Erythroblast (primary cell): ENCODE measurements around the gene L3MBTL4.
"Not testable (repeated sequence)": the region's sequence is repeated elsewhere in the genome, so short reads cannot be mapped to it uniquely, and the experiment has no call there.

Experiments
- DNase-seq, 2 experiments: peaks; one replicate each; lab custom pipeline; 2025; lab: John Stamatoyannopoulos, UW
- GATA1 ChIP-seq: IDR thresholded peaks from 2 replicates; pipeline ENCODE4 v1.6.1; 2011; ENCODE audit warnings: low read depth, mild to moderate bottlenecking, control low read depth, low read length, moderate library complexity
- POLR2A ChIP-seq: IDR thresholded peaks from 2 replicates; pipeline ENCODE4 v1.6.1; 2011; ENCODE audit warnings: mild to moderate bottlenecking, low read length

Gene L3MBTL4

DNA sequence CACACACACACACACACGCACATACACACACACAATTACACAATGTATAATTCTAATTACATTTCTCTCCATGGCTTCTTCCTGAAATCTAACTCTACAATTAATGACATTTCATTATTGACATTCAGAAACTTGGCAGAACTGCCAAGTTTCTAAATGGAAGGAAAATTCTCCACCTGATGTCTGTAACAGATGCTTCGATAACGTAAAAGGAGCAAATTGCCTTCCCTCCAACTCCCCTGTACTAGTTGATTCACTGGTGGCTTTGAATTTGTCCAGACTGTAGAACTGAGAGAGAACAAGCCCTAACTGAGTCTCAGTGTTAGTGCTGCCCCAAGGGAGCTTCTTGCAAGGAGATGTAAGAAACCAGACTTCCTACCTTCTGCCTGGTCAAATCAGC lies 264.3 kb downstream of the L3MBTL4 start:
- DNase-seq, result no peak
- TF ChIP-seq GATA1, result no peak

DNA sequence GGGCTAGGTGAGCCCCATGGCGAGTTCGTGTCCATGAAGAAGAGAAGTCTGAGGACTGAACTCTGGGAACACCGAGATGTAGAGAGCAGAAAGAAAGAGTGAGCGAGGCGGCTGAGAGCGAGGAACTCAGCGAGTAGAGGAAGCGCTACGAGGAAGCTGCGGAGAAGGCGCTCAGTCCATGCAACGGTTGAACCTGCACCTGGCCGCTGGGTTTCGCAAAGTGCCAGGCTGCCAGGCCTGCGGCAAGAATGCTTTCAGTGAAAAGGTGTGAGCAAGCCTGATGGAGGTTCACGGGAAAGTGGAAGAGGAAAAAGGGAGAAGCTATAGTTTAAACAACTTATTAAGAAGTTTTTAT lies 268.4 kb downstream of the L3MBTL4 start:
- TF ChIP-seq GATA1 (no peak), POLR2A (no peak)

DNA sequence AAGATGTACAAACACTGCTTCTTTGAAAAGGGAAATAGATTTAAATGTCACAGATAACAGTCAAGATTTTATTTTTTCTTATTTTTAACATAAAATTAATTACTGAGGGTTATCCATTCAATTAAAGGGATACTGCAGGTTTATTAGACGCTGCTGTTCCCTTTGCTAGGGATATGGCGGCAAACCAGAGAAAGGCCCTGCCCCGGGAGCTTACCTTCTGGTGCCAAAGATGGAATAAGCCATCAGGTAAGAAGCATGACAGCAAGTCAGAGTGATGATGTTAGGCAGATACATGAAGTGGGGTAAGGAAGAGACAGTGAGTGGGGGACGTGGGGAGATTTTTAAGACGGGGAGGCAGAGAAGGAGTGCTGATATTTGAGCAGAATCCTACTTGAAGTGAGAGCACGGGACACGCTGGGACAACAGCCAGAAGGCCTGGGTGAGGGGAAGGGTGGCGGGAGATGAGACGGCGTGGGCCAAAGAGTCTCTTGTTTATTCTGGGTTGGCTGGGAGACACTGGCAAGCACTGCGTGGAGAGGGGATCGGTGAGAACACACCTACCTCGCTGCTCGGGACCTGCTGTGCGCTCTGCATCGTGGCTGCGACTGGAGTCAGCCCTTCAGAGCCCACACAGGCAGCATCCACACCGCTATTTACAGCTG lies 268.9 kb downstream of the L3MBTL4 start:
- DNase-seq, result no peak
- TF ChIP-seq GATA1, result no peak
- TF ChIP-seq POLR2A, result no peak

More for the DNA sequence above, 268.4 kb downstream of the L3MBTL4 start:
- no peak for DNase-seq

DNA sequence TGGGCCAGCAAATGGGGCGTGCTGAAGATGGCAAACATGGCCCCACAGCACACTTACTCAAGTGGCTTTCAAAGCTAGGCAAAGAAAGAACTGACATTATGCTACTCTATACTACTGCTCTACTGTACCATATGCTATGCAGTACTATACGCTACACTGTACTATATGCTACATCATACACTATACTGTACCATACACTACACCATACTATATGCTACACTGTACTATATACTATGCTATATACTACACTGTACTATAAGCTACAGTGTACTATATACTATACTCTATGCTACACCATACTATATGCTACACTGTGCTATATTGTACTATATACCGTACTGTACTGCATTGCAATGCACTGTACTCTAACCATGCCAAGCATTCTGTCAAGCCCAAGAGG lies 275.7 kb downstream of the L3MBTL4 start:
- TF ChIP-seq GATA1 (no peak), POLR2A (no peak)
- DNase-seq, result no peak

DNA sequence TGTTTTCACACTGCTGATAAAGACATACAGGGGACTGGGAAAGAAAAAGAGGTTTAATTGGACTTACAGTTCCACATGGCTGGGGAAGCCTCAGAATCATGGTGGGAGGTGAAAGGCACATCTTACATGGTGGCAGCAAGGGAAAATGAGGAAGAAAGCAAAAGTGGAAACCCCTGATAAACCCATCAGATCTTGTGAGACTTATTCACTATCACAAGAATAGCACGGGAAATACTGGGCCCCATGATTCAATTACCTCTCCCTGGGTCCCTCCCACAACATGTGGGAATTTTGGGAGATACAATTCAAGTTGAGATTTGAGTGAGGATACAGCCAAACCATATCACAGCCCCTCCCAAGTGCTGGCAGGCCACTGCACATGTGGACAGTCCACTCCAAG lies 278.8 kb downstream of the L3MBTL4 start:
- DNase-seq, result not testable (repeated sequence)

DNA sequence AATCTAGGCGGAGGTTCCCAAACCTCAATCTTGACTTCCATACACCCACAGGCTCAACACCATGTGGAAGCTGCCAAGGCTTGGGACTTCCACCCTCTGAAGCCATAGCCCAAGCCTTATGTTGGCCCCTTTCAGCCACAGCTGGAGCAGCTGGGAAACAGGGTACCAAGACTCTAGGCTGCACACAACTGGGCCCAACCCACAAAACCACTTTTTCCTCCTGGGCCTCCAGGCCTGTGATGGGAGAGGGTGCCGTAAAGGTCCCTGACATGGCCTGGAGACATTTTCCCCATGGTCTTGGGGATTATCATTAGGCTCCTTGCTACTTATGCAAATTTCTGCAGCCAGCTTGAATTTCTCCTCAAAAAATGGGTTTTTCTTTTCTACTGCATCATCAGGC lies 279.7 kb downstream of the L3MBTL4 start:
- DNase-seq, result not testable (repeated sequence)

DNA sequence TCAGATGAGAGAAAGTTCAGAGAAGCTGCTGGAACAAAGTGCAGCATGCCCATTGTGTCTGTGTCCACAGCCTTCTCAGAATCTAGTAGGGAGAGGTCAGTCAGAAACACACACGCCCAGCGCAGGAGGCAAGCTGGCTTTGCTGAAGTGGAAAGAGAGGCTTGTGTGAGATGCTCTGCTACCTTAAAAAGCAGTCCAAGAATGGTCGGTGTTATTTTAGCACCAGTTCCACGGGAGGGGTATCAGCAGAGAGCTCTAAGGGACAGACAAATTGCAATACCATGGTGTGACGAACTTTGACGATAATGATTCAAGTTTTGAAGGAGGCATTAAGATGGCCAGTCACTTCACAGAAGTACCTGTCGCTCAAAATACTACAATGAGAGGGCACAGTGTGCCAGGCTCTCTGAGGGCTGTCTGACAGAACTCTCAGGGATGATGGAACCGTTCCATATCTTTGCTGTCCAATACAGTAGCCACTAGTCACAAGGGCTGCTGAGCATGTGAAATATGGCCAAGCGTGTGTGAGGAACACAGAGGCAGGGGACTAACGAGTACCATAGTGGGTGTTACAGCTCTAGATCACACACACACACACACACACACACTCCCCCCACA lies 281.9 kb downstream of the L3MBTL4 start:
- TF ChIP-seq GATA1 (no peak), POLR2A (no peak)
- DNase-seq, result no peak

DNA sequence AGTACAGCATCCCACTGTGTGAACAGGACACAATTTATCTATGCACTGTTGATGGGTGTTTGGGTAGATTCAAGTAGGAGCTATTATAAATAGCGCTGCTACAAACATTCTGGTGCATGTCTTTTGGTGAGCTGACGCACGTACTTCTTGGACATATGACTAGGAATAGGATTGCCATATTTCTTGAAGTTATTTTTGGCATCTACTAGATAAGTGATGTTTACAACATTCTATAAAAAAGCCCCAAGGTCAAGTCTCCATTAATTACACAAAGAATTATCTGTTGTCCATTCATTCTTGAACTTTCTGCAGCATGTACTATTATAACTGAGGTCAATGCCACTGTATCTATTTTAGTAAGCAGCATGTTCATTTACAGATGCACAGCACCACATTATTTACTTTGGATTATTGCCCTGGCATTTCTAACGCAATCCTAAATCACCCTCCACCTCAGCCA lies 293.9 kb downstream of the L3MBTL4 start:
- no peak for TF ChIP-seq GATA1
- TF ChIP-seq POLR2A, result no peak
- no peak for DNase-seq

DNA sequence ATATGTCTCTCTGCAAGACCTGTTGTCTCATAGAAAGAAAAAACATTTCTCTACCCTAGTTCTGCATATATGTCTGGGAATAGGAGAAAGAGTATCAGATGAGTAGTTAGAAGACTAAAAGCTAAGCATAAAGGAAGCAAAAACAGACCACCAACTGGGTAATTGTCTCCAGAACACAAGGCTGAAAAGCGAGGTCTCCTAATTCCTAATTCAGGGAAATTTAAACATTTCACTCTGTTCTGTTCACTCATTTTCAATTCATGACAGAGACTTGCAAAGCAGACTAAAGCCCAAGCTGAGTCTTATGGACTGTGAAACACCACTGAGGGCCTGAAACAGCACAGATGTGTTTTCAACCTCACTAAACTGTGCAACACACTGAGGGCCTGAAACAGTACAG lies 294.9 kb downstream of the L3MBTL4 start:
- TF ChIP-seq POLR2A, result no peak
- TF ChIP-seq GATA1, result no peak
- DNase-seq, result no peak

DNA sequence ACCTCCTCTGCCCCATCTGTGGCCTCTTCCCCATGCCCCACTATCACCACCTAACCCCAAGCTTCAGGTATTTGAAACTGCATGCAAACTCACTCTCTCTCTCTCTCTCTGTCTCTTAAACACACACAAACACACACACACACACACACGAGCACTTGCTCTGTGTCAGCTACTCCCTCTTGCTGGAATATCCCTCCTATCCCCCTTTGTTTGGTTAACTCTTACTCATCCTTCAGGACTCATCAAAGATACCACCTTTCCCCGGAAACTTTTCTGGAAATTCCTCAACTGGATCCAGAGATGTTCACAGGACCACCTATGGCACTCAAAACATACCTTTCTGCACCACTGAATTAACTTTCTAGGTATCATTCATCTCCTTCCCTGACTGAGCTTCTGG lies 296.6 kb downstream of the L3MBTL4 start:
- TF ChIP-seq GATA1, result no peak
- no peak for TF ChIP-seq POLR2A
- DNase-seq, result no peak

DNA sequence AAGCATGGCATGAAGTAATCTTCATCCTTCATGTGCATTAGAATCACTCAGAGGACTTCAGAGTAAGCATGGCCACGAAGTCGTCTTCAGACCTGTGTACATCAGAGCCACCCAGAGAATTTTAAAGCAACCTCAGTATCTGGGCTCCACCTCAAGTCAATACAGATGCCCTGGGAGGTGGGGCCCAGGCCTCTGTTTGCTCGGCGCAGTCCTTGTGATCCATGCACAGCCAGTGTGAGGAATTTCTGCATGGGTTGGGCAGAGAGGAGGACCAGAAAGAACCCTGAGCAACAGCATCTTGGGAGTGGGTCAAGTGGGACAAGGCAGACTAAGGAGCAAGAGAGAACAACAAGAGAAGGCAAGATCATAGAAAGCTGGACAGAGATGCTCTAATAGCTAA lies 299.0 kb downstream of the L3MBTL4 start:
- no peak for DNase-seq
- TF ChIP-seq GATA1 (no peak), POLR2A (no peak)

DNA sequence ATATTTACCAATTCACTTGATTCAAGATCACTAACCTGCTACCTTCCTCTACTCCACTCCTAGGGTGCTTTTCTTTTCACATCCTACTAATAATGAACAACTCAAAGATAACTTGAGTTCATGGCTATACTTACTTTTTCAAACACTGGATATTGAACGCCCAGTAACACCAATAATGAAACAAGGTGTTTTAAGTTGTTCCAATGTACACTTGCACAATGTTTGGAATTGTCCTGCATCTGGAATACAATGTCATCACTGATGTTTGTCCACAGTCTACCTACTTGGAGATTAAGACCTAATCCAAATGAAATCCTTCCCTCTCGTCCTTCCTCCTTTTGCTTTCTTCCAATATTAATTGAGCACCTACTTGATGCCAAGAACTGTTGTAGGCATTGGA lies 301.1 kb downstream of the L3MBTL4 start:
- no peak for DNase-seq
- TF ChIP-seq GATA1 (no peak), POLR2A (no peak)

DNA sequence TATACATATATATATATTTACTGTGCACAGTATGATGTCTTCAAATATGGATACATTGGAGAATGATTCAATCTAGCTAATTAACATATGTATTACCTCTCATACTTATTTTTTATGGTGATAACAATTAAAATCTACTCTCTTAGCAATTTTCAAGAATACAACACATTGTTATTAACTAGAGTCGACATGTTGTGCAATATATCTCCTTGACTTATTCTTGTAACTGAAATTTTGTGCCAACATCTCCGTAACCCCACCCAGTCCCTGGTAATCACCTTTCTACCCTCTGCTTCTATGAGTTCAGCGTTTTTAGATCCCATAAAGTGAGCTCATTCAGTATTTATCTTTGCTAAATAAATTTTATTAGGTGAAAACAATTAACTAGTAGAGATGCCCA lies 303.0 kb downstream of the L3MBTL4 start:
- TF ChIP-seq GATA1 (no peak), POLR2A (no peak)
- DNase-seq, result no peak

DNA sequence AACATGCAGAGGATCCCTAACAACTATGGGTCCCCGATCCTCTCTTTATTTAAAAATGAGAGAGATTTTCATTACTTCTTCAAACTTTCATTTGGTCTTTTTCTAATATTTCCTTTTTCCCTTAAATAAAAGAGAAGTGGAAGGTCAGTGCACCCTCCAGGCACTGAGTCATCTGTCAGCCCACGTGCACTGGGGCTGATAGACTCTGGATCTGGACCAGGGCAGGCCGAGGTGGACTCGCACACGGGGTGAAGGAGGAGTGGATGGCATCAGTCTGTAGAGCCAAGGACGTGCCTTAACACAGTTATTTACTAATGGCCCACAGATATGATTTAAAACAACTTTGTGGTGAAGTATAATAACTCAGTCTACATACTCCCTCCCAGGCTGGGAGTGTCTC lies 305.0 kb downstream of the L3MBTL4 start:
- TF ChIP-seq POLR2A, result no peak
- no peak for TF ChIP-seq GATA1
- DNase-seq, result no peak

DNA sequence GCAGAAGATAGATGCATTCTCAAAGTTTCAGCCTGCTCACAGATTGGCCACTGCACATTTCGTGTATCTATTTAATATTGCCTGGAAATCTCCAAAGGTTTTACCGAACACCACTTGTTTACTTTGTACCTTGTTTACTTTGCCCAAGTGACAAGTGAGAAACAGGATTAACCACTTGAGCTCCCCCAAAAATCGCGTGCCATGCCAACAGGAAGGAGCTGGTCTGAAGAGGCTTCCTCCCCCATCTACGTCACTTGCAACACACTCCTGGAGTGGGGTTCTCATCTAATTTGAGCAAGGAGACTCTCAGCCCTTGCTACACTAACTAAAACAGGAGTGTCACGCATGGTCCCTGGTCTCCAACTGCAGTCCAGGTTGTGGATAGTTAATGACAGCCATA lies 306.9 kb downstream of the L3MBTL4 start:
- no peak for DNase-seq
- TF ChIP-seq GATA1 (no peak), POLR2A (no peak)
